ENCODE results near the gene SYT9.

DNA sequence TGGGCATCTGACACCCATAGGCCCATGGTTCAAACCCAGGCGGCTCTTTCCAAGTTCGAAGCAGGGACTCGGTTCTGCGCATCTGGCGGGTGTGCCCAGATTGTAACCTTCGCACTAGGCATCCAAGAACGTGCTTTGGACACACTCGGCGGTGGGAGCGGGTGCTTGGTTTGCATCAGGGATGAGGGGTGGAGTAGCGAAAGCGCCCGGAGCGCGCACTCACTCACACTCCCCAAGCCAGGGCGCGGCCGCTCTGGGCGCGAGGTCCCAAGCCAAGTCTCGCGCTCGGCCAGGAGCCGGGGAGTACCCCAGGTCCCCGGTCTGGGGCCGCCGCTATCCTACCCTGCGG, 243 bp upstream of the SYT9 start:
- TF ChIP-seq, protein P1, sequence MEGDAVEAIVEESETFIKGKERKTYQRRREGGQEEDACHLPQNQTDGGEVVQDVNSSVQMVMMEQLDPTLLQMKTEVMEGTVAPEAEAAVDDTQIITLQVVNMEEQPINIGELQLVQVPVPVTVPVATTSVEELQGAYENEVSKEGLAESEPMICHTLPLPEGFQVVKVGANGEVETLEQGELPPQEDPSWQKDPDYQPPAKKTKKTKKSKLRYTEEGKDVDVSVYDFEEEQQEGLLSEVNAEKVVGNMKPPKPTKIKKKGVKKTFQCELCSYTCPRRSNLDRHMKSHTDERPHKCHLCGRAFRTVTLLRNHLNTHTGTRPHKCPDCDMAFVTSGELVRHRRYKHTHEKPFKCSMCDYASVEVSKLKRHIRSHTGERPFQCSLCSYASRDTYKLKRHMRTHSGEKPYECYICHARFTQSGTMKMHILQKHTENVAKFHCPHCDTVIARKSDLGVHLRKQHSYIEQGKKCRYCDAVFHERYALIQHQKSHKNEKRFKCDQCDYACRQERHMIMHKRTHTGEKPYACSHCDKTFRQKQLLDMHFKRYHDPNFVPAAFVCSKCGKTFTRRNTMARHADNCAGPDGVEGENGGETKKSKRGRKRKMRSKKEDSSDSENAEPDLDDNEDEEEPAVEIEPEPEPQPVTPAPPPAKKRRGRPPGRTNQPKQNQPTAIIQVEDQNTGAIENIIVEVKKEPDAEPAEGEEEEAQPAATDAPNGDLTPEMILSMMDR (tag by site-specific recombination; IDR thresholded peaks at IDR 0.05) = no peak
- TF ChIP-seq ZNF302 (tag by site-specific recombination; IDR thresholded peaks at IDR 0.05; ENCODE audit: low read depth) (no peak), ZNF626 (tag by site-specific recombination; IDR thresholded peaks at IDR 0.05) (no peak), YY1 (tag by site-specific recombination; IDR thresholded peaks at IDR 0.05) (no peak), AEBP2 (tag by site-specific recombination; IDR thresholded peaks at IDR 0.05; ENCODE audit: borderline replicate concordance) (no peak), ZNF621 (tag by site-specific recombination; IDR thresholded peaks at IDR 0.05) (no peak), ZNF777 (tag by site-specific recombination; IDR thresholded peaks at IDR 0.05; ENCODE audit: borderline replicate concordance) (no peak), ZNF704 (tag by site-specific recombination; IDR thresholded peaks at IDR 0.05) (no peak), ZNF785 (tag by site-specific recombination; IDR thresholded peaks at IDR 0.05) (no peak), ZNF404 (tag by site-specific recombination; IDR thresholded peaks at IDR 0.05) (no peak), ZBTB20 (tag by site-specific recombination; IDR thresholded peaks at IDR 0.05) (no peak)
- TF ChIP-seq, protein P2, sequence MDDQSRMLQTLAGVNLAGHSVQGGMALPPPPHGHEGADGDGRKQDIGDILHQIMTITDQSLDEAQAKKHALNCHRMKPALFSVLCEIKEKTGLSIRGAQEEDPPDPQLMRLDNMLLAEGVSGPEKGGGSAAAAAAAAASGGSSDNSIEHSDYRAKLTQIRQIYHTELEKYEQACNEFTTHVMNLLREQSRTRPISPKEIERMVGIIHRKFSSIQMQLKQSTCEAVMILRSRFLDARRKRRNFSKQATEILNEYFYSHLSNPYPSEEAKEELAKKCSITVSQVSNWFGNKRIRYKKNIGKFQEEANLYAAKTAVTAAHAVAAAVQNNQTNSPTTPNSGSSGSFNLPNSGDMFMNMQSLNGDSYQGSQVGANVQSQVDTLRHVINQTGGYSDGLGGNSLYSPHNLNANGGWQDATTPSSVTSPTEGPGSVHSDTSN (CRISPR knock-in tag; IDR thresholded peaks at IDR 0.05) = 0 out of 2 replicates have a peak, but pooled peaks have one; percentile 5
- TF ChIP-seq, protein P3, sequence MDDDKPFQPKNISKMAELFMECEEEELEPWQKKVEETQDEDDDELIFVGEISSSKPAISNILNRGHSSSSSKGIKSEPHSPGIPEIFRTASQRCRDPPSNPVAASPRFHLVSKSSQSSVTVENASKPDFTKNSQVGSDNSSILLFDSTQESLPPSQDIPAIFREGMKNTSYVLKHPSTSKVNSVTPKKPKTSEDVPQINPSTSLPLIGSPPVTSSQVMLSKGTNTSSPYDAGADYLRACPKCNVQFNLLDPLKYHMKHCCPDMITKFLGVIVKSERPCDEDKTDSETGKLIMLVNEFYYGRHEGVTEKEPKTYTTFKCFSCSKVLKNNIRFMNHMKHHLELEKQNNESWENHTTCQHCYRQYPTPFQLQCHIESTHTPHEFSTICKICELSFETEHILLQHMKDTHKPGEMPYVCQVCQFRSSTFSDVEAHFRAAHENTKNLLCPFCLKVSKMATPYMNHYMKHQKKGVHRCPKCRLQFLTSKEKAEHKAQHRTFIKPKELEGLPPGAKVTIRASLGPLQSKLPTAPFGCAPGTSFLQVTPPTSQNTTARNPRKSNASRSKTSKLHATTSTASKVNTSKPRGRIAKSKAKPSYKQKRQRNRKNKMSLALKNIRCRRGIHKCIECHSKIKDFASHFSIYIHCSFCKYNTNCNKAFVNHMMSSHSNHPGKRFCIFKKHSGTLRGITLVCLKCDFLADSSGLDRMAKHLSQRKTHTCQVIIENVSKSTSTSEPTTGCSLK (tag by site-specific recombination; IDR thresholded peaks at IDR 0.05) = no peak
